ENCODE results near the gene AKR1C2. TPM values are rescaled to one million over a fixed set of nuclear protein-coding genes. Genes with fewer than 3 reads are reported as not detected.
"Not testable (repeated sequence)": the region's sequence is repeated elsewhere in the genome, so short reads cannot be mapped to it uniquely, and the experiment has no call there.

AKR1C2 gene
- total and polyA plus RNA-seq, 2 experiments from 2014 or later = 13.7 to 20.9 TPM

DNA sequence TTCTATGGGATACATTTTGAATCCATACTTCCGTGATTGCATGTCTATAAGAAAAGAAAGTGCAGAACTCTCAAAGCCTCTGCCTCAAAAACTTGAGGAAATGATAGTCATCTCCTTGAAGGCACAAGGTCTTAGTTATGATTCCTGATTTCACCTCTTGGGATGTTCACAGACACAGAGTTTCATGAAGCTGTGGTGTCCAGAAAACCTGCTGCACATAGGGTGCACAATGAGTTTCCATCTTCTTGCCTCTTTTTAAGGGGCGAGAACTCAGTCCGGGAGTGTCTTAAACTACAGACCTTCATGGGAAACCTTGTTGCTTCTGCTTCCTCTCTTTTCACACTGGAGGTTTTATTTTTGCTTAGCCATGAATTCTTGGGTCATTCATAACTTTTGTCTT, 36.5 kb downstream of the AKR1C2 start:
- H3K79me2 ChIP-seq (ENCODE audit: insufficient read depth); H4K20me1 ChIP-seq (ENCODE audit: insufficient read depth); H3K9me3 ChIP-seq (ENCODE audit: low read depth); H3K9me2 ChIP-seq (ENCODE audit: insufficient read depth); H3K4me2 ChIP-seq (ENCODE audit: unreplicated experiment); H3K27ac ChIP-seq; in situ Hi-C loops (cut with MboI); DNase-seq; H3K9ac ChIP-seq; H3K4me3 ChIP-seq; H2AFZ ChIP-seq; H3F3A ChIP-seq (ENCODE audit: insufficient read depth); H3K27me3 ChIP-seq (replicated peaks; ENCODE audit: insufficient read depth); H3K36me3 ChIP-seq (ENCODE audit: low read depth): not testable (repeated sequence)
- 98 to 99% methylated on average over 3 of the region's 3 CpGs for WGBS, 2 experiments (ENCODE audit: low coverage in 1 of 2, low lambda C conversion rate in 2 of 2, missing lambda C conversion rate in 2 of 2)
- H3K4me1 ChIP-seq (ENCODE audit: insufficient read depth) = peaks cover 16% of the 10 kb centered on the region

DNA sequence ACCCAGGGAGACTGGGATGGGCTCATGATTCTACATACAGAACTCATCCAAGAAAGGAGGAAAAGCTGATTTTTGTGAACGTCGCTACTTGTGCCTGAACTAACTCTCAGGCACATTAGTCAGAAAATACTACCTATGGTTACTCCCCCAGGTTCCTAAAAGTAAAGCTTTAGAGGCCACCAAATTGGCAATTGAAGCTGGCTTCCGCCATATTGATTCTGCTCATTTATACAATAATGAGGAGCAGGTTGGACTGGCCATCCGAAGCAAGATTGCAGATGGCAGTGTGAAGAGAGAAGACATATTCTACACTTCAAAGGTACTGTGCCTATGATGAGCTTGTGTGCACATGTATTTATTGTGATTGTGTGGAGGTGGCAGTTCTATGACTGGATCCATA, 37.9 kb downstream of the AKR1C2 start:
- H3K27me3 ChIP-seq (replicated peaks; ENCODE audit: insufficient read depth); H4K20me1 ChIP-seq (ENCODE audit: insufficient read depth); H2AFZ ChIP-seq; H3K9me2 ChIP-seq (ENCODE audit: insufficient read depth); H3K27ac ChIP-seq; H3F3A ChIP-seq (ENCODE audit: insufficient read depth); H3K79me2 ChIP-seq (ENCODE audit: insufficient read depth); in situ Hi-C loops (cut with MboI); DNase-seq; H3K4me3 ChIP-seq; H3K36me3 ChIP-seq (ENCODE audit: low read depth); H3K9me3 ChIP-seq (ENCODE audit: low read depth); H3K4me2 ChIP-seq (ENCODE audit: unreplicated experiment); H3K9ac ChIP-seq: not testable (repeated sequence)
- 89 to 92% methylated on average over 4 of the region's 4 CpGs for WGBS, 2 experiments (ENCODE audit: low coverage in 1 of 2, low lambda C conversion rate in 2 of 2, missing lambda C conversion rate in 2 of 2)
- H3K4me1 ChIP-seq (ENCODE audit: insufficient read depth) = peaks cover 16% of the 10 kb centered on the region

DNA sequence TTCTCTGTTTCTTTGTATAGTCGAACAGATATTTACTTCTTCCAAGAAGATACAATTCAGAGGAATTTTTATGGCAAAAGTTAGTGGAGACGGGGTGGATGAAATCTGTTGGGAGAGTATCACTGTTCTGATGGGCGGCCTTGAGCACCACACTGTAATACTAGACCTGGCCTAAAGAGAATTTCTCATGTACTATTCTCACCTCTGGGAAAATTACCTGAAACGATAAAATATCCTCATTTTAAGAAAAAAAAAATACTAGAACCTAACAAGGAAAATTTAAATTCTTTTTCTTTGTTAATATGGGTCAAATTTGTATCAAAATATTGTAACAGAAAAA, 39.9 kb downstream of the AKR1C2 start:
- H3K79me2 ChIP-seq (ENCODE audit: insufficient read depth); H3K9me2 ChIP-seq (ENCODE audit: insufficient read depth); H4K20me1 ChIP-seq (ENCODE audit: insufficient read depth); H3F3A ChIP-seq (ENCODE audit: insufficient read depth); H3K9me3 ChIP-seq (ENCODE audit: low read depth); H3K36me3 ChIP-seq (ENCODE audit: low read depth); in situ Hi-C loops (cut with MboI); H3K27me3 ChIP-seq (replicated peaks; ENCODE audit: insufficient read depth); DNase-seq: not testable (repeated sequence)
- H3K27ac ChIP-seq = peak overlapping the region; percentile 87
- H3K4me3 ChIP-seq = peak overlapping the region; percentile 65
- peaks cover 16% of the 10 kb centered on the region for H3K4me1 ChIP-seq (ENCODE audit: insufficient read depth)
- peak overlapping the region; percentile 86 for H3K4me2 ChIP-seq (ENCODE audit: unreplicated experiment)
- H3K9ac ChIP-seq = peak overlapping the region; percentile 79
- WGBS, 2 experiments (ENCODE audit: low coverage in 1 of 2, low lambda C conversion rate in 2 of 2, missing lambda C conversion rate in 2 of 2) = 2 to 10% methylated on average over 3 to 4 of the region's 4 CpGs
- peak overlapping the region; percentile 76 for H2AFZ ChIP-seq

DNA sequence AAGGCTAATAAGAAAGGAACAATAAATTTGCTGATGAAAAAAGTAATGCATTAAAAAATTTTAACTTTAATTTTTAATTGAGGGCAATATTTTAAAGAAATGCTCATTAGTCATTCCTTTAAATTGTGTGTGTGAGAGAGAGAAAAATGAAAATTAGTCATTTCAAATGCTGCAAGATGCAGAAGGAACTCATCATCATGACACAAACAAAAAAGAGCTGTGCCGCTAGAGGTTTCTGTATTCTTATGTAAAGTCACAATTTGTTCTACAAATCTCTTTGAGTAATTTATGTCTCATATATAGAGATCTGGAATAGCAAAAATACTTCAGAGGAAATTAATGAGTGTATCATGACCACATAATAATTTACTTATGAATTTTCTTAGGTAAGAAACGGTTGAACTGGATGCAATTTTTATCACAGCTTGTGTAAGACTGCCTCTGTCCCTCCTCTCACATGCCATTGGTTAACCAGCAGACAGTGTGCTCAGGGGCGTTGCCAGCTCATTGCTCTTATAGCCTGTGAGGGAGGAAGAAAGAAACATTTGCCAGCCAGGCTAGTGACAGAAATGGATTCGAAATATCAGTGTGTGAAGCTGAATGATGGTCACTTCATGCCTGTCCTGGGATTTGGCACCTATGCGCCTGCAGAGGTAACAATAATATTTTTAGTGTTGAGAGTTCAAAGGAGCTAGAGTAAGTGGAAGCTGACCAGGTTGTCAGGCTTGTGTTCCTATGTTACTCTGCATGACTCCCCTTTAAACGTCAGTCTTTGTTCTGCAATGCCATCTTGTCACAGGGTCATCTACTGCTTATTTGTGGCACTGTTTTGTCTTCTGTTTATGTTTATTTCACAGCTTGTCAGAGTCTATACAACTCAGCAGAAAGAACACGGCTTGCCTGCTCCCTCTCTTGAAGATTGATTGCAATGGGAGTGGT, 40.5 kb downstream of the AKR1C2 start, which contains the start of gene AKR1C1:
Gene AKR1C1, plus strand, starts transcription at position 540 of the 939 bp plus-strand sequence. Its CDS starts 30 bp downstream, at position 570.
- H3K27ac ChIP-seq = peak within 1 kb of the TSS; percentile 87
- H3K9me3 ChIP-seq (ENCODE audit: low read depth); H3K27me3 ChIP-seq (replicated peaks; ENCODE audit: insufficient read depth); H3F3A ChIP-seq (ENCODE audit: insufficient read depth); H4K20me1 ChIP-seq (ENCODE audit: insufficient read depth); H3K9me2 ChIP-seq (ENCODE audit: insufficient read depth); H3K36me3 ChIP-seq (ENCODE audit: low read depth); in situ Hi-C loops (cut with MboI); H3K79me2 ChIP-seq (ENCODE audit: insufficient read depth): not testable (repeated sequence)
- peaks cover 16% of the 10 kb centered on the region for H3K4me1 ChIP-seq (ENCODE audit: insufficient read depth)
- WGBS, 2 experiments (ENCODE audit: low coverage in 1 of 2, low lambda C conversion rate in 2 of 2, missing lambda C conversion rate in 2 of 2) = 2 to 4% methylated on average over 5 to 6 of the region's 7 CpGs
- peak within 1 kb of the TSS; percentile 79 for H3K9ac ChIP-seq
- H3K4me2 ChIP-seq (ENCODE audit: unreplicated experiment) = peak within 1 kb of the TSS; percentile 86
- peak; percentile 72 for DNase-seq
- peak within 1 kb of the TSS; percentile 65 for H3K4me3 ChIP-seq
- peak within 1 kb of the TSS; percentile 76 for H2AFZ ChIP-seq

DNA sequence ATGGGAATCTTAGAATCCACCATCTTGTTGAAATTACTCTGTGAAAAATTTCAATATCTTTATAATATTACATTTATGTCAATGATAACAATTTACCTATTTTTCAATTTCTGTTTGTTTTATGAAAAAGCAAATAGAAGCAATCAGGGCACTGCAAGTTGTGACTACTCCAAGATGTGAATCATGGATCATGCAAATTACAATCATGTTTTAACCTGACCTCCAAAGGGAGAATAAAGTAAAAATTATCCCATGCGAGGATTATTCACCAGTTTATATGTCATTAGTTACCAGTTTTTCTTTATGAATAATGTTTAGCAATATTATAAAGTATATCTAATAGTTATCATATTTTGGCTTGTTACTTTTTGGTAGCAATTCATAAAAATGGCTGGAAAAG, 41.3 kb downstream of the AKR1C2 start:
- H2AFZ ChIP-seq; H3K9me3 ChIP-seq (ENCODE audit: low read depth); H3K9me2 ChIP-seq (ENCODE audit: insufficient read depth); H3F3A ChIP-seq (ENCODE audit: insufficient read depth); DNase-seq; H4K20me1 ChIP-seq (ENCODE audit: insufficient read depth); H3K36me3 ChIP-seq (ENCODE audit: low read depth); H3K27me3 ChIP-seq (replicated peaks; ENCODE audit: insufficient read depth); in situ Hi-C loops (cut with MboI); H3K79me2 ChIP-seq (ENCODE audit: insufficient read depth): not testable (repeated sequence)
- Histone ChIP-seq H3K9ac (peak overlapping the region; percentile 79), H3K27ac (peak overlapping the region; percentile 87), H3K4me2 (ENCODE audit: unreplicated experiment) (peak overlapping the region; percentile 86), H3K4me1 (ENCODE audit: insufficient read depth) (peaks cover 16% of the 10 kb centered on the region), H3K4me3 (peak overlapping the region; percentile 65; the same call in 1 of the 2 replicates)
- 27 to 35% methylated on average over 1 of the region's 1 CpG for WGBS, 2 experiments (ENCODE audit: low coverage in 1 of 2, low lambda C conversion rate in 2 of 2, missing lambda C conversion rate in 2 of 2)

DNA sequence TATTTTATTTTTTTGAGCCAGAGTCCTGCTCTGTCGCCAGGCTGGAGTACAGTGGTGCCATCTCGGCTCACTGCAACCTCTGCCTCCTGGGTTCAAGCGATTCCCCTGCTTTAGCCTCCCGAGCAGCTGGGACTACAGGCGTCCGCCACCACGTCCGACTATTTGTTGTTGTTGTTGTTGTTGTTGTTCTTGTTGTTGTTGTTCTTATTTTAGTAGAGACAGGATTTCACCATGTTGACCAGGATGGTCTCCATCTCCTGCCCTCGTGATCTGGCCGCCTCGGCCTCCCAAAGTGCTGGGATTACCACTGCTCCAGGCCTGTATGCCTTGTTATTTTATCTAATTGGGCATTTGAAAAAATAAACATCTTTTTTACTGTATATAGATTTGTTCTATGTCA, 42.1 kb downstream of the AKR1C2 start:
- H3K4me1 ChIP-seq (ENCODE audit: insufficient read depth) = peaks cover 16% of the 10 kb centered on the region
- H3K4me2 ChIP-seq (ENCODE audit: unreplicated experiment); H3K27me3 ChIP-seq (replicated peaks; ENCODE audit: insufficient read depth); in situ Hi-C loops (cut with MboI); DNase-seq; H3K79me2 ChIP-seq (ENCODE audit: insufficient read depth); H3F3A ChIP-seq (ENCODE audit: insufficient read depth); H3K36me3 ChIP-seq (ENCODE audit: low read depth); H4K20me1 ChIP-seq (ENCODE audit: insufficient read depth); H3K4me3 ChIP-seq; H3K27ac ChIP-seq; H3K9me3 ChIP-seq (ENCODE audit: low read depth); H2AFZ ChIP-seq; H3K9ac ChIP-seq; H3K9me2 ChIP-seq (ENCODE audit: insufficient read depth): not testable (repeated sequence)
- WGBS, 2 experiments (ENCODE audit: low coverage in 1 of 2, low lambda C conversion rate in 2 of 2, missing lambda C conversion rate in 2 of 2) = 94 to 97% methylated on average over 11 of the region's 11 CpGs

DNA sequence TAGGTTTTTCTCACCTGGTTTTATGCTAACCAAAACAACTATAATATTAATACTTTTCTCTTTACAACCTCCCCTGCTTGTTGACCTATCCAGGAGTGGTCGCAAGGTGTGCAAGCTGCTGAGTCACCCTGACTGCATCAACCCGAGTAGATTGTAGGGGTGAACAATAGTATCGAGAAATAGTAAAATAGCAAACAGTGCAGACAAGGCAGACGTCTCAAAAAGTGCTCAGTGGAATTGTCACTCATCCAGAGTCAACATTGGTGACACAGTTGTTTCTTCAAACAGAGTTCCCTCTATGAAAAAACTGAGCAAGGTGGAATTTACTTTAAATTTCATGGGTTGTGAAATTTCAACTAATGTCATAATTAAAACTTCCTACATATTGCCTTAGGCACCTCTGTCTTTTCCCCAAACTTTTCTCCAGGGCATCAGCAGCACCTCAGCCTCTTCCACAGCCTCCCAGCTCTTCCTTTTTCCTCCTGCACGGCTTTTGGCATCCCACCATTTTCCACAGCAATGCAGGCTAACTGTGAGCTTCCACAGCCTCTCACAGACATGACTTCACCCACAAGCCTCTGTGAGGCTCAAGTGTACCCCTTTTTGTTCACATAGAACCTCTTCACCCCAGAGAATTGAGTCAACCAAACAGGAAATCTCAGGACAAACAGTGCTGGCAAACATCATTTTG, 46.6 kb downstream of the AKR1C2 start:
- H3K27me3 ChIP-seq (replicated peaks; ENCODE audit: insufficient read depth); DNase-seq; H3K79me2 ChIP-seq (ENCODE audit: insufficient read depth); H3K4me1 ChIP-seq (ENCODE audit: insufficient read depth); H3K9ac ChIP-seq; H3K9me3 ChIP-seq (ENCODE audit: low read depth); in situ Hi-C loops (cut with MboI); H3F3A ChIP-seq (ENCODE audit: insufficient read depth); H2AFZ ChIP-seq; H3K4me3 ChIP-seq; H3K9me2 ChIP-seq (ENCODE audit: insufficient read depth); H4K20me1 ChIP-seq (ENCODE audit: insufficient read depth); H3K36me3 ChIP-seq (ENCODE audit: low read depth); H3K27ac ChIP-seq; H3K4me2 ChIP-seq (ENCODE audit: unreplicated experiment): not testable (repeated sequence)
- WGBS, 2 experiments (ENCODE audit: low coverage in 1 of 2, low lambda C conversion rate in 2 of 2, missing lambda C conversion rate in 2 of 2) = 81 to 91% methylated on average over 5 of the region's 5 CpGs
